Ovary (tissue), 9 donors: ENCODE data around the gene SLC26A2. TPM values are rescaled to one million over a fixed set of nuclear protein-coding genes. Genes with fewer than 3 reads are reported as not detected.

Source experiments
- DNase-seq, 5 donors: peaks; one replicate each; pipeline ENCODE4 v3.0.0-alpha.2; 2019 to 2020
- H3K27ac ChIP-seq, 2 donors: fragments of 200-600 bp; one replicate each; pipeline versions ENCODE4 v1.5.1 to v1.8.0; 2019 to 2022
- H3K27me3 ChIP-seq: fragments of 200-600 bp; one replicate; pipeline ENCODE4 v1.8.0; 2022
- H3K36me3 ChIP-seq: fragments of 200-600 bp; sonication (generic); one replicate; pipeline ENCODE4 v1.5.1; 2019
- H3K4me1 ChIP-seq: one replicate; pipeline ENCODE4 v1.8.1; 2013; ENCODE audit warnings: mild to moderate bottlenecking, moderate library complexity; ENCODE audit not compliant: insufficient read depth
- H3K4me3 ChIP-seq: fragments of 200-600 bp; sonication (generic); one replicate; pipeline ENCODE4 v1.5.1; 2017
- H3K9me3 ChIP-seq, 2 donors: fragments of 200-600 bp in 1 of 2; sonication (generic) in 1 of 2; one replicate each; pipeline versions ENCODE4 v1.5.1 to v1.8.1; 2013 to 2019; ENCODE audit warnings: mild to moderate bottlenecking in 1 of 2, moderate library complexity in 1 of 2
- EP300 ChIP-seq: sonication (generic); formaldehyde crosslinking; IDR thresholded peaks from one replicate; pipeline ENCODE4 v1.6.1; 2017; ENCODE audit warnings: antibody characterized with exemption
- POLR2A ChIP-seq: fragments of 450-650 bp; IDR thresholded peaks from one replicate; pipeline ENCODE4 v1.6.1; 2017; ENCODE audit warnings: antibody characterized with exemption, mild to moderate bottlenecking, moderate library complexity
- WGBS, 3 donors: extraction: QIAGEN DNeasy Blood & Tissue Kit in 1 of 3; methylation state at CpG; one replicate each; pipeline versions ENCODE4 v1.1.5 to v1.1.7; 2013 to 2017; 5-methylcytosine and 5-hydroxymethylcytosine counted together
- intact Hi-C, 4 donors: fragments of 100-400 bp; cut with DNase I; formaldehyde crosslinking; loops; one replicate each; pipeline versions ENCODE4 v1.11.0 to v1.15.1; 2022 to 2023
- polyA plus RNA-seq, 2 donors: library from polyadenylated mRNA; stranded (reverse); fragments of 200-250 nt in 1 of 2; fragments of 350-450 nt in 1 of 2; fragmentation: Illumina TruSeq in 1 of 2; extraction: RNeasy Lipid Tissue Mini Kit (QIAGEN cat#74804) in 1 of 2; gene quantifications; one replicate each; pipeline ENCODE4 v1.2.3, GENCODE V29; 2013 to 2014
- small RNA-seq: library from RNA; depleted of rRNA; stranded (forward); fragments of <200 nt; gene quantifications from one replicate; pipeline ENCODE3, GENCODE V24; 2016
- total RNA-seq, 7 donors: library from RNA; depleted of rRNA in 2 of 7; stranded (reverse); fragments of >200 nt in 2 of 7; fragmentation: NEBNext Ultra II Directional in 3 of 7; extraction: Animal tissue kit (Norgen Biotek cat#: 25700) in 3 of 7; gene quantifications; one replicate each; pipeline versions ENCODE4 v1.1.0 to v1.2.4, GENCODE V29; 2016 to 2023
- TF ChIP-seq, protein P1 (sequence below), 3 donors: fragments of 450-650 bp in 2 of 3; fragments of 200-600 bp in 1 of 3; IDR thresholded peaks; one replicate each; pipeline versions ENCODE4 v1.5.1 to v1.8.0; 2016 to 2022; ENCODE audit warnings: antibody characterized with exemption in 3 of 3, mild to moderate bottlenecking in 1 of 3
- donor health status: DM: no; HTN: no; CAD: no; lungs with moderate emphysema.
- donor health status: DM: no; HTN: no; CAD: no.
- donor health status: Bipolar disorder and iron deficiency.
- donor health status: DM: yes; HTN: yes; CAD: no.
- donor health status: DM: no; HTN: no; CAD: no.
- donor health status: DM: yes; HTN: yes; CAD: no.

SLC26A2 gene
- total and polyA plus RNA-seq, 9 donors = 4.4 to 19.0 (median 13.3) TPM

DNA sequence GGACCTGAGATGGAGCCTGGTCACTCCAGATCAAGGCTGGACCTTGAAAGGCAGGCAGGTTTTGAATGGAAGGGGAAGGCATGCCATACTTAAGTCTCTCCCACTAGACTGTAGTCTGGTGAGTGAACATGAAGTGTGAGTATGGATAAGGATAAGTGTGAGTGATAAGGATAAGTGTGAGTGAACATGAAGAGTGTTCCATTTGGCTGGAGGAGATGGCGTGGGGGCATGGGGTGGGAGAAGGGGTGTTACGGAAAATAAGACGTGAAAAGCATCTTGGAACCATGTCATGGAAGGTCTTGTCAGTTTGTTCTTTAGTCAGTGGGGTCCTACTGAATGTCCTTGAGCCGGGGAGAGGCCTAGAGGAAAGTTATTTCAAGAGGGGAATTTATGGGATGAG, 72.8 kb downstream of the SLC26A2 start:
- no peaks in the 10 kb centered on the region for H3K36me3 ChIP-seq
- intact Hi-C loops = no loop called here
- 86 to 93% (median 91%) methylated on average over 4 of the region's 4 CpGs for WGBS, 3 donors
- H3K27ac ChIP-seq = no peak overlapping the region
- H3K9me3 ChIP-seq = no peaks in the 10 kb centered on the region
- no peak overlapping the region for H3K4me3 ChIP-seq
- H3K27me3 ChIP-seq = no peaks in the 10 kb centered on the region
- no peak for DNase-seq
- no peaks in the 10 kb centered on the region for H3K4me1 ChIP-seq
- TF ChIP-seq, protein P1, sequence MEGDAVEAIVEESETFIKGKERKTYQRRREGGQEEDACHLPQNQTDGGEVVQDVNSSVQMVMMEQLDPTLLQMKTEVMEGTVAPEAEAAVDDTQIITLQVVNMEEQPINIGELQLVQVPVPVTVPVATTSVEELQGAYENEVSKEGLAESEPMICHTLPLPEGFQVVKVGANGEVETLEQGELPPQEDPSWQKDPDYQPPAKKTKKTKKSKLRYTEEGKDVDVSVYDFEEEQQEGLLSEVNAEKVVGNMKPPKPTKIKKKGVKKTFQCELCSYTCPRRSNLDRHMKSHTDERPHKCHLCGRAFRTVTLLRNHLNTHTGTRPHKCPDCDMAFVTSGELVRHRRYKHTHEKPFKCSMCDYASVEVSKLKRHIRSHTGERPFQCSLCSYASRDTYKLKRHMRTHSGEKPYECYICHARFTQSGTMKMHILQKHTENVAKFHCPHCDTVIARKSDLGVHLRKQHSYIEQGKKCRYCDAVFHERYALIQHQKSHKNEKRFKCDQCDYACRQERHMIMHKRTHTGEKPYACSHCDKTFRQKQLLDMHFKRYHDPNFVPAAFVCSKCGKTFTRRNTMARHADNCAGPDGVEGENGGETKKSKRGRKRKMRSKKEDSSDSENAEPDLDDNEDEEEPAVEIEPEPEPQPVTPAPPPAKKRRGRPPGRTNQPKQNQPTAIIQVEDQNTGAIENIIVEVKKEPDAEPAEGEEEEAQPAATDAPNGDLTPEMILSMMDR (IDR thresholded peaks at IDR 0.05) = no peak
- TF ChIP-seq POLR2A (no peak), EP300 (no peak)

DNA sequence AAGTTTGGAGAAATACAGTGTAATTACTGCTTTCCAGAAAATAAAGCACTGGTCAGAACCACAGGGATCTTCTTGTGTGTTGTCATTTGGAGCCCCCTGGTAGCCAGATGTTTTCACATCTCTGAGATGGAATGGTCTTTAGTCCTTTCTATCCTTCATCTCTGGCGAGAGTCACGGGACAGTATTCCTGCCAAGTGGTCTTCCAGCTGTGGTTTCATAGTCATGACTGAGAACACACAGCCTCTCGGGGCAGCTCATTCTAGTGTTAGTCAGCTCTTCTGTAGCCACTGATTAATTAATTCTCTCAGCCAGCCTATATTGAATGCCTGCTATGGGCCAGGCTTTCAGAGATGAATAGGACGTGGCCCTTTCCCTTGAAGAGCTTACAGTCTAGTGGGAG, 74.1 kb downstream of the SLC26A2 start:
- H3K9me3 ChIP-seq = no peaks in the 10 kb centered on the region
- 43 to 52% (median 51%) methylated on average over 4 of the region's 4 CpGs for WGBS, 3 donors
- no peak overlapping the region for H3K27ac ChIP-seq
- H3K36me3 ChIP-seq = no peaks in the 10 kb centered on the region
- TF ChIP-seq, protein P1 (IDR thresholded peaks at IDR 0.05) = no peak
- TF ChIP-seq EP300 (no peak), POLR2A (no peak)
- DNase-seq = no peak
- no peak overlapping the region for H3K4me3 ChIP-seq
- no peaks in the 10 kb centered on the region for H3K4me1 ChIP-seq
- intact Hi-C loops = no loop called here
- H3K27me3 ChIP-seq = no peaks in the 10 kb centered on the region

DNA sequence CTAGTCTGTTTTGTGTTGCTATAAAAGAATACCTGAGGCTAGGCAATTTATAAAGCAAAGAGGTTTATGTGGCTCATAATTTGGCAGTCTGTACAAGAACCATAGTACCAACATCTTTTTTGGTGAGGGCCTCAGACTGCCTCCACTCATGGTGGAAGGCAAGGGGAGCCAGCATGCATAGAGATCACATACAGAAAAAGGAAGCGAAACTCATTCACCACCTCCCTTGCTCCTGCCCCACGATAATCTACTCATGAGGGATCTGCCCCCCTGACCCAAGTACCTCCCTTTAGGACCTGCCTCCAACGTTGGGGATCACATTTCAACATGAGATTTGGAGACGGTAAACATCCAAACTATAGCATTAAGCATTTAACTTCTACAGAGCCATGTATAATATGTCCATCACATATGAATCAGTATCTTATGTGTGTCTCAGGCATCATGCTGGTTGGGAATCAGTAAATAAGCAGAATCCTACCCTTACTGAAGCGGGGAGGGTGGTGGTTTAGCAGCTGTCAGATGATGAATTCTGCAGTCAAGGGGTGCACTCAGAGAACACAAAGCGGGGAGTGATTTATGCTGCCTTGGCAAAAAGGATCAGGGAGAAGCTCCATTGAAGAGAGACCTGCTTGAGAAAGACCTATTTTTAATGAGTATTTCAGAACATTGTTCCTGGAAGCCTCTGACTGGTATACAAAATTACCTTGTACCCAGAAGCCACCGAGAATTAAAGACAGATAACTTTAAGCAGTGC, 74.8 kb downstream of the SLC26A2 start:
- no peaks in the 10 kb centered on the region for H3K4me1 ChIP-seq
- TF ChIP-seq EP300 (no peak), POLR2A (no peak)
- TF ChIP-seq, protein P1 (IDR thresholded peaks at IDR 0.05) = no peak
- no peaks in the 10 kb centered on the region for H3K9me3 ChIP-seq
- 75 to 79% (median 77%) methylated on average over 7 of the region's 7 CpGs for WGBS, 3 donors
- no peak overlapping the region for H3K4me3 ChIP-seq
- intact Hi-C loops = no loop called here
- no peaks in the 10 kb centered on the region for H3K27me3 ChIP-seq
- no peak for DNase-seq
- H3K36me3 ChIP-seq = no peaks in the 10 kb centered on the region
- H3K27ac ChIP-seq = no peak overlapping the region

DNA sequence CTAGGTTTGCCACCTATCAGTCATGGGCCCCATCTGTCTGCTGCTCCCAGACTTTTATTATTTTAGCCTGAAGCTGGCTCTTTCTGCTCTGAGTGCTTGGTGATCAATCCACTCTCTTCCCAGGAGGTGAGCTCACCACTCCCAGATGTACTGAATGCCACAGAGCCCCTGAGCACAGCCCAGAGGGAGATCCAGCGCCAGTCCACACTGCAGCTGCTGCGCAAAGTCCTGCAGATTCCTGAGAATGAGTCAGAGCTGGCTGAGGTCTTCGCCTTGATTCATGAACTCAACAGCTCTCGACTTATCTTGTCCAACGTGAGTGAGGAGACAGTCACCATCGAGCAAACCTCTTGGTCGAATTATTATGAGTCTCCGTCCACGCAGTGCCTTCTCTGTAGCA, 76.0 kb downstream of the SLC26A2 start:
- no peaks in the 10 kb centered on the region for H3K36me3 ChIP-seq
- H3K4me1 ChIP-seq = no peaks in the 10 kb centered on the region
- intact Hi-C loops = no loop called here
- H3K4me3 ChIP-seq = no peak overlapping the region
- TF ChIP-seq POLR2A (no peak), EP300 (no peak)
- TF ChIP-seq, protein P1 (IDR thresholded peaks at IDR 0.05) = no peak
- DNase-seq = no peak
- no peaks in the 10 kb centered on the region for H3K9me3 ChIP-seq
- WGBS, 3 donors = 54 to 64% (median 63%) methylated on average over 9 of the region's 9 CpGs
- H3K27me3 ChIP-seq = no peaks in the 10 kb centered on the region
- H3K27ac ChIP-seq = no peak overlapping the region

Small RNA genes lying within 50 kb of the gene (small RNA-seq; reads per million reads assigned to genes)
- gene RF00019 = not detected

Other genes with a start within 250 kb of the SLC26A2 start
- gene PPARGC1B, start 230.4 kb upstream of the SLC26A2 start, total RNA-seq = 10 to 100 TPM in 1 of 7 donors, 1 to 10 TPM in 5, under 1 TPM in 1; 0.36 to 10.8 (median 4.7) TPM
- gene PPARGC1B, start 230.4 kb upstream of the SLC26A2 start, polyA plus RNA-seq = 1 to 10 TPM; 1.1 to 1.5 TPM
- gene PDE6A, start 16.0 kb upstream of the SLC26A2 start, total RNA-seq = under 1 TPM; 0.05 to 0.46 (median 0.13) TPM
- gene PDE6A, start 16.0 kb upstream of the SLC26A2 start, polyA plus RNA-seq = under 1 TPM; 0.25 to 0.68 TPM
- 1 to 10 TPM; 2.0 to 6.1 (median 5.5) TPM for gene TIGD6, start 39.9 kb downstream of the SLC26A2 start, total RNA-seq
- gene TIGD6, start 39.9 kb downstream of the SLC26A2 start, polyA plus RNA-seq = 1 to 10 TPM; 4.2 to 7.6 TPM
- 10 to 100 TPM; 24.3 to 32.1 (median 28.1) TPM for gene HMGXB3, start 40.0 kb downstream of the SLC26A2 start, total RNA-seq
- gene HMGXB3, start 40.0 kb downstream of the SLC26A2 start, polyA plus RNA-seq = 10 to 100 TPM; 14.1 to 30.4 TPM
- gene CSF1R, start 125.8 kb downstream of the SLC26A2 start, total RNA-seq = 10 to 100 TPM in 5 of 7 donors, 1 to 10 TPM in 2; 7.6 to 25.3 (median 16.4) TPM
- gene CSF1R, start 125.8 kb downstream of the SLC26A2 start, polyA plus RNA-seq = 10 to 100 TPM in 1 of 2 donors, 1 to 10 TPM in 1; 8.1 to 41.9 TPM
- gene PDGFRB, start 195.1 kb downstream of the SLC26A2 start, total RNA-seq = 100 to 1,000 TPM; 102 to 302 (median 212) TPM
- gene PDGFRB, start 195.1 kb downstream of the SLC26A2 start, polyA plus RNA-seq = 100 to 1,000 TPM; 111 to 183 TPM
- gene CDX1, start 206.0 kb downstream of the SLC26A2 start, total RNA-seq = 1 to 10 TPM in 1 of 7 donors, under 1 TPM in 6; 0.23 to 1.4 (median 0.66) TPM
- under 1 TPM; 0.18 to 0.44 TPM for gene CDX1, start 206.0 kb downstream of the SLC26A2 start, polyA plus RNA-seq
- gene SLC6A7, start 229.3 kb downstream of the SLC26A2 start, total RNA-seq = not detected
- under 1 TPM in 1 of 2 donors, not detected in 1; 0.02 TPM for gene SLC6A7, start 229.3 kb downstream of the SLC26A2 start, polyA plus RNA-seq